ENCODE results near the gene FARS2. TPM values are rescaled to one million over a fixed set of nuclear protein-coding genes. Genes with fewer than 3 reads are reported as not detected.

Gene FARS2
- polyA plus RNA-seq, 2 of the 4 experiments (the other 2 are of a cell fraction): 12.9 to 17.5 TPM

GRCh38 chr6:5403609-5404008, 142.3 kb downstream of the FARS2 start (continued):
- TF ChIP-seq RFX5 (IDR thresholded peaks at IDR 0.05) (no peak), RCOR1 (IDR thresholded peaks at IDR 0.05; ENCODE audit: low read depth, low read length) (no peak), PBX3 (IDR thresholded peaks at IDR 0.05) (no peak), CHD4 (IDR thresholded peaks at IDR 0.05; ENCODE audit: borderline replicate concordance) (no peak), ATOH8 (CRISPR knock-in tag; IDR thresholded peaks at IDR 0.05; ENCODE audit: low read depth) (no peak)

DNA sequence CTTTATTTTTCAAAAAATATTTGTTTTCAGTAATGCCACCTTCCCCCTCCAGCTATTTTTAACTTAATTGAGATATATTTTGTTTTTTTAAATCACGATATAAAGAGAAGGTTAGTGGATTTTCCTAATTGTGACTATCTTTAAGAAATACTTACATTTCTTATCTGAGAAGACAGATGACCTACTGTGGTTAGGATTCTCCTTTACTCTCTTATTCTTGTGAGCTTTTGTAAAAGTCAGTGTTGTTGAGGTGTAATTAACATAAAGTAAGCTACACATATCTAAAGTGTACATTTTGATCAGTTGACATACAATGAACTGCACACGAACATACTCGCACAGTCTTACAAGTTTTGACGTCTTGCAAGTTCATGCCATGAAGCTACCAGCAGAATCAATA, 144.7 kb downstream of the FARS2 start:
- CTCF ChIA-PET: interaction anchor here (0.7 kb wide), 1 partner anchor 52 kb away, joined by 3 read pairs; no protein-coding TSS in a partner anchor
- FAIRE-seq: no peak
- Histone ChIP-seq H3K4me1 (no peaks in the 10 kb centered on the region), H3K4me2 (no peak overlapping the region), H3K4me3 (no peak overlapping the region), H3K9me3 (no peaks in the 10 kb centered on the region), H3K27ac (no peak overlapping the region)
- POLR2A ChIA-PET: no interaction called here
- DNase-seq (ENCODE audit: low read depth in 1 of 2, low spot score in 1 of 2): no peak
- ATAC-seq: no peak
- TF ChIP-seq FOSB (CRISPR knock-in tag; IDR thresholded peaks at IDR 0.05) (no peak), HOXB5 (CRISPR knock-in tag; IDR thresholded peaks at IDR 0.05) (no peak), USF2 (IDR thresholded peaks at IDR 0.05) (no peak), ATOH8 (CRISPR knock-in tag; IDR thresholded peaks at IDR 0.05; ENCODE audit: low read depth) (no peak), HEYL (CRISPR knock-in tag; IDR thresholded peaks at IDR 0.05) (no peak), NFE2L2 (conservative IDR thresholded peaks at IDR 0.05; ENCODE audit: low read length) (no peak), NPAS2 (CRISPR knock-in tag; IDR thresholded peaks at IDR 0.05; ENCODE audit: borderline replicate concordance) (no peak), ESRRA (IDR thresholded peaks at IDR 0.05; ENCODE audit: borderline replicate concordance, low read length) (no peak), PHF8 (IDR thresholded peaks at IDR 0.05; ENCODE audit: borderline replicate concordance, low read depth) (no peak), CBX8 (IDR thresholded peaks at IDR 0.05) (no peak), CBX2 (IDR thresholded peaks at IDR 0.05; ENCODE audit: borderline replicate concordance, low read depth) (no peak), EHMT2 (IDR thresholded peaks at IDR 0.05; ENCODE audit: low read depth) (no peak), NR3C1 (IDR thresholded peaks at IDR 0.05) (no peak)
- TF ChIP-seq, protein P1, sequence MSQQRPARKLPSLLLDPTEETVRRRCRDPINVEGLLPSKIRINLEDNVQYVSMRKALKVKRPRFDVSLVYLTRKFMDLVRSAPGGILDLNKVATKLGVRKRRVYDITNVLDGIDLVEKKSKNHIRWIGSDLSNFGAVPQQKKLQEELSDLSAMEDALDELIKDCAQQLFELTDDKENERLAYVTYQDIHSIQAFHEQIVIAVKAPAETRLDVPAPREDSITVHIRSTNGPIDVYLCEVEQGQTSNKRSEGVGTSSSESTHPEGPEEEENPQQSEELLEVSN (IDR thresholded peaks at IDR 0.05; ENCODE audit: borderline replicate concordance, low read depth): no peak
- 98% methylated on average over 4 of the region's 4 CpGs for WGBS (ENCODE audit: missing lambda C conversion rate)

- TF ChIP-seq RCOR1 (IDR thresholded peaks at IDR 0.05; ENCODE audit: low read depth, low read length) (no peak), BHLHE40 (IDR thresholded peaks at IDR 0.05; ENCODE audit: low read depth, low read length) (no peak), MAX (IDR thresholded peaks at IDR 0.05) (no peak), NR3C1 (IDR thresholded peaks at IDR 0.05) (no peak), CHD2 (IDR thresholded peaks at IDR 0.05; ENCODE audit: low read length, partially characterized antibody) (no peak), NPAS2 (CRISPR knock-in tag; IDR thresholded peaks at IDR 0.05; ENCODE audit: borderline replicate concordance) (no peak), CHD4 (IDR thresholded peaks at IDR 0.05; ENCODE audit: borderline replicate concordance) (no peak), POLR2AphosphoS2 (conservative IDR thresholded peaks at IDR 0.05; ENCODE audit: low read length) (no peak)
- no peak for FAIRE-seq
- CTCF ChIA-PET: interaction anchor here (2.1 kb wide), 1 partner anchor 10 kb away, joined by 5 read pairs; no protein-coding TSS in a partner anchor
These were observed 150.1 kb downstream of the FARS2 start for GRCh38 chr6:5411414-5411813.

More at GRCh38 chr6:5411414-5411813, 150.1 kb downstream of the FARS2 start:
- ATAC-seq (no peak), DNase-seq (ENCODE audit: low read depth in 1 of 2, low spot score in 1 of 2) (no peak)
- Histone ChIP-seq H3K9me3 (no peaks in the 10 kb centered on the region), H3K4me2 (no peak overlapping the region), H3K27ac (no peak overlapping the region), H3K4me1 (no peaks in the 10 kb centered on the region), H3K4me3 (no peak overlapping the region)
- POLR2A ChIA-PET: no interaction called here

All from A549 (cell line).